NB4 (cell line): ENCODE results near the gene DGCR2.

Experiments used
- CTCF ChIP-seq: IDR thresholded peaks from one replicate; pipeline ENCODE4 v1.5.1; 2012; ENCODE audit warnings: low read depth, low read length
- MAX ChIP-seq: IDR thresholded peaks from 2 replicates; pipeline ENCODE4 v1.6.1; 2011; ENCODE audit warnings: low read depth, low read length
- MYC ChIP-seq: IDR thresholded peaks from 2 replicates; pipeline ENCODE4 v1.6.1; 2011; ENCODE audit warnings: low read depth, low read length
- POLR2A ChIP-seq: IDR thresholded peaks from 2 replicates; pipeline ENCODE4 v1.6.1; 2011; ENCODE audit warnings: mild to moderate bottlenecking; ENCODE audit not compliant: insufficient read length; ENCODE audit errors: extremely low read depth

- TF ChIP-seq CTCF, result no peak
- no peak for TF ChIP-seq MAX
- no peak for TF ChIP-seq POLR2A
- TF ChIP-seq MYC, result no peak
Observed at GRCh38 chr22:19115628-19116027, 6.6 kb downstream of the DGCR2 start.
